ENCODE measurements around the gene RAB36.

Gene RAB36

GRCh38 chr22:23108249-23109078, 36.8 kb upstream of the RAB36 start:
- DNase-seq (ENCODE audit: low read depth in 2 of 3, low spot score in 2 of 3): no peak

GRCh38 chr22:23109079-23109347, 36.3 kb upstream of the RAB36 start:
- DNase-seq (ENCODE audit: low read depth in 2 of 3, low spot score in 2 of 3): no peak

DNA sequence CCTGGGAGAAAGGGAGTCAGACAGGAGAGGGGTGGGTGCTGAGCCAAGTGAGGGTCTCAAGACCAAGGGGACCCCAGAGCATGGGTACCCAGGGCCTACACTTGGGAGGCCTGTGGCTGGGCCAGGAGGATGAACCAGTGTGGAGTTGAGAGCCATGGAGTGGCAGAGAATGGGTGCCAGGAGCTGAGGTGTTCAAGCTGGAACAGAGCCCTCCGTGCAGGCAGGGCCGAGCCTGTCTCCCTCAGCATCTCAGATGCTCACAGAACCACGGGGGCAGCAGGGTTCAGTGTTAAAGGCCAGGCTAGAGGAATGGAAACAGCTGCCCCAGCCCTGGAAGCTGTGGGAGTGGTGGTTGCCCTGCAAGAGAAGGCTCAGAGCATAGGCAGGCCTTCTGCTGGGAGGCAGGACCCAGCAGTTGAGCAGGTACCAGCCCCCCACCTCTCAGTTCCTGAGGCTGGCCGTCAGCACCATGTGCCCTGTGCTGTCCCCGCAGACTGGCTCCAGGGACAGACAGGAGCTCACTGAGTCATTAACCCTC, 35.8 kb upstream of the RAB36 start:
- DNase-seq (ENCODE audit: low read depth in 2 of 3, low spot score in 2 of 3): no peak

GRCh38 chr22:23110190-23110921, 34.9 kb upstream of the RAB36 start:
- DNase-seq (ENCODE audit: low read depth in 2 of 3, low spot score in 2 of 3): no peak

DNA sequence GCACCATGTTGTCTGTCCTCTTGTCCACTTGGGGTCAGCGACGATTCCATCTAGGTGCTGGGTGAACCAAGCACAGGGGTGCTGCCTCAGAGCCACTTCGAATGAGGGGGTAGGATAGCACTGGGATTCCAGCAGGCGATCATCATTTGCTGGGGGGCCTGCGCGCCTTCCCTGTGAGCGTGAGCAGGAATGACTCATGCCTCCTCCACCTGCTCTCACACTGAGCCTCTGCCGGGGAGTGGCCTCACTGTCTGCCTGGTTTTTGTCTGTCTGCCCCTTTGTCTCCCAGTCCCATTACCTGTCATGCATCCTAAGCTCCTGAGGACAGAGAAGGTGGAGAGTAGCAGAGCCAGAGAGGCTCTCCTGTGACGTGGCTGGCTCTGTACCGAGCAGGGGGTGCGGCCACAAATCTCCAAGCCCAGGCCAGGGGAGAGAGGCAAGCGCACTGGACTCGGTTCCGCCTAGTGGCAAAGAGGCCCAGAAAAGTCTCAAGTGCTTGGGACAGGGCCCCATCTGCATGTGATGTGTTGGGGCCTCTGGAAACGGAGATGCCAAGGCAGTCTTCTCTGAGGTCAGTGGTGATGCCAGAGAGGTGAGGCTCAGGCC, 34.3 kb upstream of the RAB36 start:
- DNase-seq (ENCODE audit: low read depth in 2 of 3, low spot score in 2 of 3): no peak

- no peak for DNase-seq (ENCODE audit: low read depth in 2 of 3, low spot score in 2 of 3)
These were observed 32.7 kb upstream of the RAB36 start for GRCh38 chr22:23112472-23113012.

GRCh38 chr22:23113067-23113846, 32.0 kb upstream of the RAB36 start:
- no peak for DNase-seq (ENCODE audit: low read depth in 2 of 3, low spot score in 2 of 3)

- DNase-seq (ENCODE audit: low read depth in 2 of 3, low spot score in 2 of 3): no peak
These were observed 31.2 kb upstream of the RAB36 start for GRCh38 chr22:23113847-23114720.

- DNase-seq (ENCODE audit: low read depth in 2 of 3, low spot score in 2 of 3): no peak
These were observed 30.6 kb upstream of the RAB36 start for GRCh38 chr22:23114721-23115020.

DNA sequence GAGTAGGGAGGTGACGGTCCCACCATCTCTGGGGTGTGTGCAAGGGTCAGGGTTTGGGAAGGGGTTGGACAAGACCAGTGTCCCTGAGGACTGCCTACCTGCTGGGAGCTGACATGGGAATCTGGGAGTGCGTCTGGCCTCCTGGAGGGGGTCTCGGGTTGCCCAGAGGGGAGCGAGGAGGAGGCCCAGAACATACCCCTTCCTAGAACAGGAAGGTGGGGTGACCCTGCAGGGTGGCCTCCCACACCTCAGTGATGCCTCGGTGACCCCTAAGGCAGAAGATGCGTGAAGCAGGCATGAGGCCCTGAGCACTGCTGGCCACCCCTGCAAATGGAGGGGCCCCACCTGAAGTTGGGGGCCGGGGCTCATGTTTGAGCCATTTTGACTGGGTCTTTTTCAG, 29.9 kb upstream of the RAB36 start:
- no peak for DNase-seq (ENCODE audit: low read depth in 2 of 3, low spot score in 2 of 3)

DNA sequence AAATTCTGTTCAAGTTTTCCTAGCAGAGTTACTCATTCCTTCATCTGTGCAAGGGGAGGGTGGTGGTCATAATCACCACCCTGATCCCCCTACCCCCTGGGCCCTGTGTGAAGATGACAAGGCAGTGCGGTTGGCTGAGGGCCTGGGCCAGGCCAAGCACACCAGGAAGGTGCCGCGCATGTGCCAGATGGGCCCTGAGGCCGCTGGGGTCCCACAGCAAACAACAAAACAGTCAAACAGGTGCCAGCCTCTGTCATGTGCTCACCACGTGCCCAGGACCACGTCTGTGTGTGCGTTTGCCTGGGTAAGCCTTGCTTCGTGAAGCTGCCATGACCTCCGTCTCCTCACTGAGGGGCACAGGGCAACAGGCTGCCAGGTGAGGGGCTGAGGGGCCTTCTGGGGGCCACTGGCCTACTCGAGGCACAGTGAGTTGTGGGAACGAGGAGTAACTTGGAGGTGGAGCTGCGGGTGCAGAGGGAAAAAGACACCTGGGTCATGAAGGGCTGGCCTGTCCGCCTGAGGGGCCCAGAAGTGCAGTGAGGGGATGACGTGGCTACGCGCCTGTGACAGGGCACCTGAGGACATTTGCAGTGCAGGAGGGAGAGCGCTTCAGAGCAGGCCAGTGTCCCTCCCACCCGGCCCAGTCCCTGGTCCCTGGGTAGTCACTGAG, 29.3 kb upstream of the RAB36 start:
- DNase-seq (ENCODE audit: low read depth in 2 of 3, low spot score in 2 of 3): no peak

- DNase-seq (ENCODE audit: low read depth in 2 of 3, low spot score in 2 of 3): no peak
These were observed 28.6 kb upstream of the RAB36 start for GRCh38 chr22:23116506-23117263.

DNA sequence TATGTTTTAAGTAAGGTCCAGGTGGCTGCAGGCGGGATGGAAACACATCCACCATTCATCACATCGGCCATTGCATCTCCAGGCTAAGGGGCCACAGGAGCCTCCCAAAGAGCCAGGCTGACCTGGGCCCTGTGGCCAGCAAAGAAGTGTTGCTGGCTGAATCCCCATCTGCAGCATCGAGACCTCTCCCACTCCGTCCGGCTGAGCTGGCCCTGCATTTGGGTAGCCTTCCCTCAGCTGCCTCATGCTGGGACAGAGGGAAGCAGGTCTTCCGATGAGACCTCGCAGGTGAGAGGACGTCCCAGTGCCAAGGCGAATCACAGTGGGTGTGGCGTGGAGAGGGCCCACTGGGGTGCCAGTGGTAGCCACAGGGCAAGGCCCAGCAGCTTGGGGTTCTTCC, 28.0 kb upstream of the RAB36 start:
- DNase-seq (ENCODE audit: low read depth in 2 of 3, low spot score in 2 of 3): no peak

DNA sequence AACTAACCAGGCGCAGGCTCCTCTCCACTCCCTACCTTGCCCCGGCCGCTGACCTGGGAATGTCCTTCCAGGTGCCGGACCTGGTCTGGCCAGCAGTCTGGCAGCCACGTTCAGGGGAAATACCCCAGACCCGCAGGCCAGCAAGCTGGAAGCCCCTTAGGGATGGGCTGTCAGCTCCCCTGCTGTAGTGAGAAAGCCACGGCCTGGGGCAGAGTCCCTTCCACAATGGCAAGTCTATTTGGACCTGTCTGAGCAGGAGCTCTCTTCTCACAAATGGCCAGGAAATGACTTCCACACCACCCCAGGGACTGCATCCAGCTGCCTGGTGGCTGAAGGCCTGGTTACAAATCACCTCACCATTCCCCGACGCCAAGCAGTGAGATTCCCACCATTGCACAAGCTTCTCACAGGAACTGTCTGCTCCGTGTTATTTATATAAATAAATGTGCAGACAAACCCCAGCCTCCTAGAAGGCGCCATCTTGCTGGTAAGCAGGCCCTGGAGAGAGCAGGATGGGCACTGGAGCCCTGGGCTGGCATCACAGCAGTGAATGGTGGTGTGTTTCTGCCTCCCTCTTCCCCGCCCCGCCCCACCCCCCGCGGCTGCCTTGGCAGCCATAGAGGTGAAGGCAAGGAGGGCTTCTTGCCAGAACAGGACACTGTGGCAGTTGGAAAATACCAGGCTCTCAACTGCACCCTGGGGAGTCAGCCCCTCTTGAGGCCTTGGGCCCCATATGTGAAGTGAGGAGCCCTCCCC, 27.2 kb upstream of the RAB36 start:
- DNase-seq (ENCODE audit: low read depth in 2 of 3, low spot score in 2 of 3): no peak

- no peak for DNase-seq (ENCODE audit: low read depth in 2 of 3, low spot score in 2 of 3)
These were observed 26.4 kb upstream of the RAB36 start for GRCh38 chr22:23118647-23119493.

- peak in 1 of 3 experiments; percentile 24 for DNase-seq (ENCODE audit: low read depth in 2 of 3, low spot score in 2 of 3)
These were observed 25.5 kb upstream of the RAB36 start for GRCh38 chr22:23119494-23120414.

Measured in activated CD8-positive, alpha-beta memory T cell treated with anti-CD3 and anti-CD28 coated beads for 48 hours (primary cell).